Brain microvascular endothelial cell (primary cell): ENCODE data around the gene HACD3.

Experiments
- DNase-seq: peaks from one replicate; pipeline ENCODE4 v3.0.0-alpha.2; 2020
- H3K27ac ChIP-seq: fragments of 250-450 bp; sonication (Bioruptor Pico); 2 replicates; pipeline ENCODE4 v1.5.1; 2020; ENCODE audit warnings: mild to moderate bottlenecking, moderate library complexity
- H3K27me3 ChIP-seq: fragments of 250-450 bp; sonication (Bioruptor Pico); replicated peaks from 2 replicates; pipeline ENCODE4 v1.5.1; 2020; ENCODE audit warnings: mild to moderate bottlenecking
- H3K36me3 ChIP-seq: fragments of 250-450 bp; sonication (Bioruptor Pico); replicated peaks from 2 replicates; pipeline ENCODE4 v1.5.1; 2020; ENCODE audit warnings: mild to moderate bottlenecking
- H3K4me3 ChIP-seq: 2 replicates; pipeline ENCODE4 v1.5.1; 2011; ENCODE audit warnings: low read depth, mild to moderate bottlenecking, control low read depth, low read length, moderate library complexity
- in situ Hi-C: cut with HindIII; loops from 2 replicates; pipeline ENCODE4 v1.10.0; 2017; ENCODE audit warnings: low sequenced_read_pairs, low pct_ligation_motif_present
- TF ChIP-seq, protein P1 (sequence below): IDR thresholded peaks from 2 replicates; pipeline ENCODE4 v1.5.1; 2011; ENCODE audit warnings: low read depth, mild to moderate bottlenecking, moderate library complexity, low read length, control low read depth, inconsistent platforms; ENCODE audit errors: missing control alignments

HACD3 gene, protein sequence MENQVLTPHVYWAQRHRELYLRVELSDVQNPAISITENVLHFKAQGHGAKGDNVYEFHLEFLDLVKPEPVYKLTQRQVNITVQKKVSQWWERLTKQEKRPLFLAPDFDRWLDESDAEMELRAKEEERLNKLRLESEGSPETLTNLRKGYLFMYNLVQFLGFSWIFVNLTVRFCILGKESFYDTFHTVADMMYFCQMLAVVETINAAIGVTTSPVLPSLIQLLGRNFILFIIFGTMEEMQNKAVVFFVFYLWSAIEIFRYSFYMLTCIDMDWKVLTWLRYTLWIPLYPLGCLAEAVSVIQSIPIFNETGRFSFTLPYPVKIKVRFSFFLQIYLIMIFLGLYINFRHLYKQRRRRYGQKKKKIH

DNA sequence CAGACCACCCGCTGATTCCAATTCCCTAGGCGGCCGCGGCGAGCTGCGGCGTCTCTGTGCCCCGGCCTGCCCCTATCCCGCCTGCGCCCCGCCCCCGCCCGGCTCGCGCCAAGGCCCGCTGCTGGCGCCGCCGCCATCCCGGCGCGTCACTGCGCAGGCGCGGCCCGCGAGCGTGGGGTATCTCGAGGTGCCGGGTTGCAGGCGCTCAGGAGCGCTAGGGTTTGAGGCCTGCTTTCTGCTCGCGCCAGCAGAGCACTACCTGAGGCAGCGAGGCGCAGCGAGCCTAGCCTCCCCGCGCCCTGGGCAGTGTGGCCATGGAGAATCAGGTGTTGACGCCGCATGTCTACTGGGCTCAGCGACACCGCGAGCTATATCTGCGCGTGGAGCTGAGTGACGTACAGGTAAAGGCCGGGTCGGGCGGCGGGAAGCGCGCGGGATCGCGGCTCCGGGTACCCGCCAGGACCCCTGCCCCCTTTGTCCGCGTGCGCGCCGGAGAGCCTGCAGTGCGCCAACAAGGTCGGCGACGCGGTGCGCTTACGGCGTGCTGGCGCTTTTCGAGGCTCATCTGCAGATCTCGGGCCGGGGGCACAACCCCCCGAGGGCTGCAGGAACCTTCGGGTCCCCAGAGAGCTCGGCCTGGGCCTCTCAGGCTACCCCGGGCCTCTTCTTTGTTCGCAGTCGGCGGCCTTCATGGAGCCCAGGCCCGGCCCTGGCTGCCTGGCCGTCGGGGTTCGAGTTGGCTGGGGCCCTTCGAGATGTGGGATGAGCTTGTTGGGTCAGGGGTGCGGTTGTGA, at the start of gene HACD3:
TSS of gene HACD3 (plus strand) at position 146 of the 794 bp plus-strand sequence. CDS start at position 315, 169 bp downstream.
- Histone ChIP-seq H3K27me3 (no peaks in the 10 kb centered on the region), H3K36me3 (no peaks in the 10 kb centered on the region), H3K27ac (peak within 1 kb of the TSS; percentile 62), H3K4me3 (peak within 1 kb of the TSS; percentile 87)
- peak; percentile 32 for DNase-seq
- in situ Hi-C loops: no loop called here
- TF ChIP-seq, protein P1, sequence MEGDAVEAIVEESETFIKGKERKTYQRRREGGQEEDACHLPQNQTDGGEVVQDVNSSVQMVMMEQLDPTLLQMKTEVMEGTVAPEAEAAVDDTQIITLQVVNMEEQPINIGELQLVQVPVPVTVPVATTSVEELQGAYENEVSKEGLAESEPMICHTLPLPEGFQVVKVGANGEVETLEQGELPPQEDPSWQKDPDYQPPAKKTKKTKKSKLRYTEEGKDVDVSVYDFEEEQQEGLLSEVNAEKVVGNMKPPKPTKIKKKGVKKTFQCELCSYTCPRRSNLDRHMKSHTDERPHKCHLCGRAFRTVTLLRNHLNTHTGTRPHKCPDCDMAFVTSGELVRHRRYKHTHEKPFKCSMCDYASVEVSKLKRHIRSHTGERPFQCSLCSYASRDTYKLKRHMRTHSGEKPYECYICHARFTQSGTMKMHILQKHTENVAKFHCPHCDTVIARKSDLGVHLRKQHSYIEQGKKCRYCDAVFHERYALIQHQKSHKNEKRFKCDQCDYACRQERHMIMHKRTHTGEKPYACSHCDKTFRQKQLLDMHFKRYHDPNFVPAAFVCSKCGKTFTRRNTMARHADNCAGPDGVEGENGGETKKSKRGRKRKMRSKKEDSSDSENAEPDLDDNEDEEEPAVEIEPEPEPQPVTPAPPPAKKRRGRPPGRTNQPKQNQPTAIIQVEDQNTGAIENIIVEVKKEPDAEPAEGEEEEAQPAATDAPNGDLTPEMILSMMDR: no peak

DNA sequence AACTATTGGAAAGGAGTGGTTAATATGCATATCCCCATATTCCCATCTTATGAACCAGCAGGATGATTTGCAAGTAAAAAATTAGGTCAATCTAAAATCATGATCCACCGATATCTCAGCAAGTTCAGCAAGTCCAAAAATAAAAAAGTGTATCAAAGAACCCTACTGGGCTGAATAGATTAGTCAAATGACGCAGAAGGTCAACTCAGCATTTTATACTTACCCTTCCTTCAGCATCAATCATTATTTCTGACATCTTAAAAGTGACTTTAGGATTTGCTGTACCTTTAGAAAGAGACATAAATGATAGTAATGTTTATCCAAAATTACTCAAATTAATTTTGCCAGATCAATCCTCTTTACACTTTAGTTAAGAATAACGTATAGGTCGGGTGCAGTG, 45.4 kb upstream of the HACD3 start:
- in situ Hi-C loops: no loop called here
- Histone ChIP-seq H3K27me3 (no peaks in the 10 kb centered on the region), H3K36me3 (peaks cover 39% of the 10 kb centered on the region), H3K27ac (no peak overlapping the region), H3K4me3 (no peak overlapping the region)
- TF ChIP-seq, protein P1: no peak
- DNase-seq: no peak

DNA sequence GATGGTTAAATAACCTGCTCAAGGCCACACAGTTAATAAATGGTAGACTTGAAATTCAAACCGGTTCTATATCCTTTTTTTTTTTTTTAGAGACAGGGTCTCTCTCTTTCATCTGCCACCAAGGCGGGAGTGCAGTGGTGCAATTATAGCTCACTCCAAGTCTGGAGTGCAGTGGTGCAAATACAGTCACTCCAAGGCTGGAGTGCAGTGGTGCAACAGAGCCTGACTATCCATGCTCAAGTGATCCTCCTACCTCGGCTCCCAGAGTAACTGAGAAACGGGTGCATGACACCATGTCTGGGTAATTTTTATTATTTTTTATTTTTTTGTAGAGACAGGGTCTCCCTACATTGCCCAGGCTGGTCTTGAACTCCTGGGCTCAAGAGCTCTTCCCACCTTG, 36.2 kb upstream of the HACD3 start:
- Histone ChIP-seq H3K27me3 (no peaks in the 10 kb centered on the region), H3K36me3 (peaks cover 35% of the 10 kb centered on the region), H3K4me3 (no peak overlapping the region), H3K27ac (no peak overlapping the region)
- no peak for DNase-seq
- TF ChIP-seq, protein P1: no peak
- in situ Hi-C loops: no loop called here

DNA sequence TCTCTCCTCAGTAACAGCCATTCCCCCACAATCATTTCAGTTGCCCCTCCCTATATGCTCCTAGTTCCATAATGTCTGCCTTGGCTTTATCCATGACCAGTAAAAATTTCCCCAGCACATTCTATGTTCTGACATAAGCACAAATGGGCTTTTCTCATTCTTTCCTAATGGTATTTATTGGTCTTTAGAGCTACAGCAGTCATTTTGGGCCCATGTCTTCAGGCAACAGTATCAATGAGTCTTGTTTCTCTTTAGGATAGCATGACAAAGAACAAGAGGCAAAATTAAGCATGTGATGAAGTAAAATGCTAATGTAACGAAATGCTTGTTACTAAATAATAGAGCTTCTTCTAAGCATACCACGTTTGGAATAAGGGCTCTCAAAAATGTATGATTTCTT, 20.9 kb upstream of the HACD3 start:
- Histone ChIP-seq H3K4me3 (no peak overlapping the region), H3K36me3 (peaks cover 25% of the 10 kb centered on the region), H3K27ac (no peak overlapping the region), H3K27me3 (no peaks in the 10 kb centered on the region)
- TF ChIP-seq, protein P1: no peak
- no peak for DNase-seq
- in situ Hi-C loops: no loop called here

DNA sequence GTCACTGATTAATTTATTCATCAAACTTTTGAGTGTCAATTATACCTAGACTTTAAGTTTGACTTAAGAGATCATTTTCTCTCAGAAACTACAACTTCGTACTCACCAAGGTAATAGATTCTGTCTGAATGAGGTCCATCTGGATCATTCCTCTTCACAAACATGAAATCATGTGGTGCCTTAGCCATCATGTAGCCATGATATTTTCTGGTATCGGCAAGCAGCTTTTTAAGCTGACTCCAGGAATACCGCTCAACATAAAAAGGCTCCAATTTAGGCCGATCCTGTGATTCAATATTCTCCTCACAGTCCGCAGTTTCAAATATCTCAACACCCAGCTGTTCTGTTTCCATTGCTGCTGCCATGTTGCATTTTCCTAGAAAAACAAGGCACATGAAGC, 18.1 kb upstream of the HACD3 start:
- peaks cover 13% of the 10 kb centered on the region for H3K36me3 ChIP-seq
- in situ Hi-C loops: no loop called here
- no peak for DNase-seq
- no peak overlapping the region for H3K4me3 ChIP-seq
- no peak overlapping the region for H3K27ac ChIP-seq
- no peaks in the 10 kb centered on the region for H3K27me3 ChIP-seq
- TF ChIP-seq, protein P1: no peak
